T47D (cell line): Measurements from ENCODE around the gene FAM78B.
A peak's percentile ranks its signal among the peaks of the same experiment; 100 is the strongest.

Experiments
- DNase-seq, 2 experiments: peaks; one replicate each; pipeline versions ENCODE4 v3.0.0 to v3.0.0-alpha.2; 2011 to 2012; ENCODE audit warnings: low read depth in 1 of 2, low spot score in 1 of 2
- JUND ChIP-seq: IDR thresholded peaks from 2 replicates; pipeline ENCODE4 v1.6.1; 2012; ENCODE audit warnings: low read depth
- in situ Hi-C: cut with HindIII; loops from 2 replicates; pipeline ENCODE4 v1.10.0; 2016; ENCODE audit warnings: low sequenced_read_pairs, low pct_unique_long_range_greater_than_20kb

Gene FAM78B

DNA sequence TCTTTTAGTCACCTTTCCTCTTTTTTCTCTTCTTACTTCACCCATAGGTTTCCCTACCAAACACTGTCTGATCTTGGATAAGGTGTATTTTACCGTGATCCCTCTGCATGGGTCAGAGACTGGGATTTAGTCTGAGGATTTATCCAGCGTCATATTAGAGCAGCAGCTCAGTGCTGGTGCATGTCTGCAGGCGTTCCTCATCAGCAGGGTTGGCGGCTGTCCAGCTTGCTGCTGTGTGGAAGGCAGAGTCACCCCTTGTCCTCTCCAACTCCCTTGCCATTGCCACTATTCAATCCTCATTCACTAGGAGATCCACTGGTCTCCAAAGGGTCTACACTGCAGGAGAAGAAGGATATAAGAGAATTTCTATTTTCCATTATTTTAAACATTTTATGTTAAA, 7.3 kb upstream of the FAM78B start:
- no peak for DNase-seq
- TF ChIP-seq JUND = no peak
- in situ Hi-C loops = no loop called here

DNA sequence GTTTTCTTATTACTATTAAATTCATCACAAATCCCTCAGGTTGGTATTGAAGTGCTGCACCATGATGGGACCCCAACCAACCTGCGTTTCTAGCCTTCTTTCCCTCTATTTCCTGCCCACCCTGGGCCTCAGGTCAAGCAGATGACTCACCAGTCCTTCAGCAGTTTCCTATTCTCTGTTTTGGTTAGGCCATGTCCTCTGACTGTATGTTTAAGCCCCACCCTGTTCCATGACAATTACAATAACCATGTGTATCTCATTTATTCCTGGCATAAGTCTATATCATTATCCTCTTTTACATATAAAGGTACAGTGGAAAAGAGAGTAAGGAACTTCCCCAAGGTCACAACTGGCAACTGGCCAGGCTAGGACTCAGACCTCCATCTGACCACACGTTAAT, 5.3 kb upstream of the FAM78B start:
- TF ChIP-seq JUND = no peak
- DNase-seq = no peak
- in situ Hi-C loops = no loop called here

DNA sequence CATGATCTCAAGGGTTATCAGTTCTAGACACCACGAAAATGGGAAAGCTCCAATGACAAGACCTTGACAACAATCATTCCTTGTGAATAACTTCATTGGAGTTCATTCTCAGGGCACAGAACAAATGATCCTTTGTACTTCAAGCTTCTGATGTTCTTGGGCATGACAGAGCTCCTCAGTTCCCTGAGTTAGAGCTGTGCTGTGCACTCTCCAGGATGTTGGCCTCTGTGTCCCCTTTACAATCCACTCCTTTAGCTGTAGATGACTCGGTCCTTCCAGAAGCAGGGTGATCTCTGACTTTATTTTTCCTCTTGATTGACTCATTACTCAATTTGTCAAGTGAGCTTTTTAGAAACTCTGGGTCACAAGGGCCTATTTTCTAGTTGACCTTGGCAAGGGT, 3.9 kb upstream of the FAM78B start:
- no peak for TF ChIP-seq JUND
- no peak for DNase-seq
- in situ Hi-C loops = no loop called here

DNA sequence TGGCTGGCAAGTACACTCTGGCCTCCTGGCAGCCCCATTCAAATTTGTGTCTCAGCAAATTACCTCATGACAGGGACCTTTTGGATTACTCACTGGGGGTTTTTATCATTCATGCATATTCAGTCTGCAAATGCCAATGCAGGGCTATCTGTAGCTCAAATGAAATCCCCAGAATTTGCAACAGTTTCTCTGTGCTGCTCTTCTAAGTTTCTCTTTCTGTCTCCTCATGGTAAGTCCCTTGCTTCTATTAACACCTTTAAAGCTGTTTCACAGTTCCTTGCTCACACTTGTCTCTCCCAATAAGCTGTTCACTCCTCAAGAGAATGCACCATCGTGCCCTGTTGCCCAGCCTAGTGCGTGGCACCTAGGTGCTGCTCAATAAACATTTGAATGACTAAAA, 3.3 kb upstream of the FAM78B start:
- no peak for TF ChIP-seq JUND
- in situ Hi-C loops = no loop called here
- no peak for DNase-seq

DNA sequence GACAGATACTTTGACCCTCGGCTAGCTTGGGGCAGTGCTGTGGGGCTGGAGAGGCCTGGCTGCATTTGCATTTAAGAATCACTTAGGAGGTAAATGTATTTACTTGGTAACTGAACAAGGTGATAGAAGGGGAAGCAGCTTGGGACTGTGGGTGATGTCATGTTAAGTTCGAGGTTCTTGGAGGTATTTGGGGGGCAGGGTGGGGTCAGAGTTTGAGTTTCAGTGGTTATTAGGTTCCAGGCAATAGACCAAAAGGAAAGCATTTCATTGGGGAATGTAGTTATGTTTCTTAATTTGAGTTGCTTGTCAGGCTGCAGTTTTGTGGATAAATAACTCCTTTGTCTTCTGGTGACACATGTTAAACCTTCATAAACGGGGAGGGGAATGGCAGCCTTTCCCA, 2.4 kb upstream of the FAM78B start:
- in situ Hi-C loops = no loop called here
- TF ChIP-seq JUND = no peak
- no peak for DNase-seq

DNA sequence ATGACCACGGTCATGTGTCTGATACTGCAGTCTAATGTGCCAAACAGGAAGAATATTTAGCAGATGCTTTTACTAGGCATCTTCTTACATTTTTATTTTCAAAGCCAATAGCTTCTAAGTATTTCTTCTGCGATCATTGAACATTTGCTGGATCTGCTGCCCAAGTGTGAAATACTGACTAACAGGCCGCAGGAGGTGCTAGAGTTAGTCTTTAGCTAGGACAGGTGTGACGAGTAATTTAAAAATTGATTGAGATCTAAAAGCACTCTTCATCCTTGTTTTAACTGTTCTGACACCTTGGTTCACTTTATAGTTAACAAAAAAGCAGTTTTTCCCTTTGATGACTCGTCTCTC, 748 bp upstream of the FAM78B start:
- DNase-seq = peak; percentile 42 to 61
- TF ChIP-seq JUND = no peak
- in situ Hi-C loops = no loop called here

DNA sequence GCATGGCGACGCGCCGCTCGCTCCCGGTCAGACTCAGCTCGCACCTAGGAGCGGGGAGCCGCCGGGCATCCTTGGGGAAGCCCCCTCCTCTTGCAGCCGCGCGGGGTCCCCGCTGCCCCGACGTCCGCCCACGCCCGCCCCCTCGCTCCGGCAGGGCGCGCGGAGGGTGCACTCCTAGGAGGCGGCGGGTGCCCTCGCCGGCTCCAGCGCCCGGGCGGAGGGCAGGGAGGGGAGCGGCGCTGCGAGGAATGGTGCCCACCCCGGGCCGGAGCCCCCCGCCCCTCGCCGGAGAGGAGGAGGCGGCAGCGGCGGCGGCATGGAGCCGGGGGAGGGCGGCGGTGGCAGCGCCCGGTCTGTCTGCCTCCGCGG, 488 bp downstream of the FAM78B start:
- DNase-seq = no peak
- no peak for TF ChIP-seq JUND
- in situ Hi-C loops = no loop called here

DNA sequence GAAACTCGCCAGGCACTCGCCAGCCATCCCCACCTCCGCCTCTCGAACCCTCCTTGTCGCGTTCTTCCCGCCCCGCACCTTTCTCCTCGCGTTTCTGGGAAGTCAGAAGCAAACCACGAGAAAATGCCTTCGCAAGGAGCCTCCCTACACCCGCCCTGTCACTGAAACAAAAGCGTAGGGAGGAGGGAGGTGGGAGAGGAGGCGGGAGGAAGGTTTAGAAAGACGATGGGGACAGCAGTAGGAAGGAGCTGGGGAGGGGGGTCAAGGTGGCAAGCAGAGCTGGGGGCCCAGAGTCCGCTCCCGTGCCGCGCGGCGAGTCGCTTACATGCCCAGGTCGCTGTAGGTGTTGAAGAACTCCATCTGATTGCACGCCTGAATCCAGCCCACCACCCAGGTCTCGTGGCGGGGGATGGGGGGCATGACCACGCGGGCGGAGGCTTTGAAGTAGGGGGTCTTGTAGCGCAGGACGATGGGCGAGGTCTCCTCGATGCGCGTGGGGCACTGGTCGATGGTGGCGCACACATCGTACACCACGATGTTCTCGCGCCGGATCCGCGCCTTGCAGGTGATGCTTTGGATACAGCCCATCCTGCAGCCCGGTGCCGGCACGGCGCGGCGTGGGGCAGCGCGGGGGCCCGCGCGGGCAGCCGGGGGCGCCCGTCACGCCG, 1.0 kb downstream of the FAM78B start:
- in situ Hi-C loops = no loop called here
- no peak for DNase-seq
- no peak for TF ChIP-seq JUND

DNA sequence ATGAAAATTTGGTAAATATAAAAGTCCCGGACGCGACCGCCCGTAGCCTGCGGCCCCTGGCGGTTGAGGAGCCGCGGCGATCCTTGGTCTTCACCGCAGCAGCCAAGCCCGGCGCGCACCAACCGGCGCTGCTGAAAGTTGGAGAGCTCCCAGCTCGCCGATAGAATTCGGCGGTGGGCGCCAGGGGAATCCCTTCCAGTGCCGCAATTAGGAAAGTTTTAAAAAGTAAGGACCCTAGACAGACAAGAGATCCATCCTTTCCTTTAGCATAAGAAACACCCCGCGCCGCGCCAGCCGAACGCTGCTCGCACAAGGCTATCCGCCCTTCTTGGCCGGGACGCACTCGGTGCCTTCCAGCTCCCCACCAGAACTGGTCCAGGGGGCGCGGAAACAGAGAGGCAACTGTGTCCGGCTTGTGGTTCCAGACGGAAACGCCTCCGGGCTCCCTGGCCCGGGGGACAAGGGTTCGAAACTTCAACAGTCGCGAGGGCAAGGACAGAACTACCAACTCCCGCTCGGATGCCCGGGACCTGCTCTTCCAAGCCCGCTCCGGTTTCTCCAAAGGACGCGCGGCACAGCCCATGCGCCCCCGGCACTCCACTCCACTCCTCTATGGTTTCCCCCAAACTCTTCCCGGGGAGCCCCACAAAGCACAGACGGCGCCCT, 1.7 kb downstream of the FAM78B start:
- in situ Hi-C loops = no loop called here
- no peak for TF ChIP-seq JUND
- DNase-seq = no peak

DNA sequence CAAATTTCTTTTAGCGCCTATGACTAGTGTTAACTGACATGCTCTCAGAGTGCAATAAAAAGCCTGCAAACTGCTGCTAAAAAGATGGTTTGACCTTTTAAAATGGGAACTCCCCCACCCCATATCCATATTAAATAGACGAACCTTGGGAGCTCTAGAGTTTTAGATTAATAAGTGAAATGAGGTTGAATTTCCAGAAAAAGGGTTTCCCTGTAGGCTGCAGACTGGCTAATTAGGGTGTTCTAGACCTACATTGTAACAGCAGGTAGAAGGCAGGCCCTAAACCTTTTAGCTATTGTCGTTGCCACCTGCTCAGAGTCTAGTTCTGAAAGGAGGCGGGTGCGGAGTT, 2.2 kb downstream of the FAM78B start:
- DNase-seq = no peak
- in situ Hi-C loops = no loop called here
- no peak for TF ChIP-seq JUND

DNA sequence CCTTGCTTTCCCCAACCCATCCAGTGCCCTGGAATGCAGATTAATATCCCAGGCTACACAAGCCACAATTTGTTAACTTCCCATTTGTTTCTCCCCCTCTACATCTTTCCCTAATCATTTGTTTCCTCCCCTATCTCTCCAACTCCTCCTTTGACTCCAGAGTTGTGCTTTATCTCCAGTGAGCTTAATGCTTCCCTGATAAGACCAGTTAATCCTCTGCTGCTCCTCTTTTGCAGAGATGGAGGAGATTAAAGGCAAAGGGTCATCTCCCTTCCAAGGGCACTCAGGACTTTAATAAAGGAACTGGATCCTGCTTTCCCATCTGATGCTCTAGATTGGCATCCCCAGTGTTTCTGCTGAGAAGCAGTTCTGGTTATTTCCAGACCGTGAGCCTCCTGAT, 7.1 kb downstream of the FAM78B start:
- in situ Hi-C loops = no loop called here
- no peak for DNase-seq
- TF ChIP-seq JUND = no peak

DNA sequence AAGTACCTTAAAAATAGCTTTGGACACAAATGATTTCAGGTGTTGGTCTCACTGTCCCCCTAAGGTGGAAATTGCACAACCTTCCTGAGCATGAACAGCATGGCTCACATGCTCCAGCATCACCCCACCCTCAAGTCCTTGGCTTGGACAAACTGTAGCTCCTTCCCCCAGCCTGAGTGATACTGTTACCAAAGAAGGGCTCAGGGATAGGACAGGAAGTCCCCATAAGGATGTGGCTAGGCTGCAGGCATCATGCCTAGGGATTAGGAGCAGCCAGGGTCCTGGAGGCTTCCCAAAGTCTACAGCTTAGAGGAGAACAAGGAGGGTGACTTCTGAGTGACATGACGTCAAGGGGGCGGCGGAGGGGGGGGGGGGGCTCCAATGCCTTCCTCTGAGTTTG, 10.1 kb downstream of the FAM78B start:
- in situ Hi-C loops = no loop called here
- DNase-seq = no peak
- TF ChIP-seq JUND = no peak

DNA sequence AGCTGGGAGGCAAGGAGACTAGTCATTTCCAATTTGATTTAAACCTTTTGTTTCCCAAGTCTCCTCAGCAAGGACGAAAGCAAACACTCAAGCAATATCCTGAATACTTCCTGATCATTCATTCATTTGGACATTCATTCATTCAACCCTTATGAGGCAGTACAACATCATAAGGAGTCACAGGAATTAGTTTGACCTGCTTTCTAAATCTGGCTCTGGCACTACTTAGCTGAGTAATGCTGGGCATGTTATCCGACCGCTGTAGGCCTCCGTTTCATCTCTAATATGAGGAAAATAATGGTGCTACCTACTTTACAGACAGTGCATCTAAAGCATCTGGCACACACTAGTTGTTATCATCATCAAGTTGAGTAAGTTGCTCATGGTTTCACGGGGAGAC, 11.7 kb downstream of the FAM78B start:
- no peak for TF ChIP-seq JUND
- in situ Hi-C loops = no loop called here

DNA sequence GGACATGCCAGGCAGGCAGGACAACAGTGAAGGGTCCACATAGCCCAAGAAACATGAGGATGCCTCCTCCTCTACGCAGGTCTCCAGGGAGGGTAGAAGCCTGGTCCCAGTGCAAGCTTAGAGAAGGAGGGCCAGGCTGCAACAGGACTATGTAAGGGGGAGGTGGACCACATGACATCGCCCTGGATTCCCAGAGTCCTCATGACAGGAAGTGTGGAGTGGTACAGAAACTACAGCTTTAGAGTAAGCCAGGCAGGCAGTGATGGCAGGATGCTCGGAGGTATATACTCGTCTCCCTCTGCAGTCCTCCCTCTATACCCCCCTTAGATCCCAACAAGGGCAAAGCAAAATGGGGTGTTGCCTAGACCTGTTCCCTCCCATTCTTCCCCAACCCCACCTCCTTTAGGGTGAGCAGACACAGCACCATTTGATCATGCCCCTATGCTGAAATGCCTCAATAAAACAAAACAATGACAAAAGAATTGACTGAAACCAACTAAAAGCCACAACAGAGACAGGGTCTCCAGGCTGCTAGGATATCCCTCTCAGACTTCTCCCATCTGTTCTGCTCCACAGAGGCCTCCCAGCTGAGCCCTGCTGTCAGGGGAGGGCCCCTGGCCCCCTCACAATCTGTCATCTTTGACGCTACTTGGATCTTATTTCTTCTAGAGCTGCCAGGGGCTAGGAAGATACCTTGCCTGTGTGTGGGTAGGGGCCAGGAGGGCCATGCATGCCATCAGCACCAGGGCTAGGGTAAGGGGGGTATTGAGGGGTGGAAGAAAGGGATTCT, 13.1 kb downstream of the FAM78B start:
- DNase-seq = no peak
- in situ Hi-C loops = no loop called here
- no peak for TF ChIP-seq JUND

More for the DNA sequence above, 11.7 kb downstream of the FAM78B start:
- DNase-seq = no peak
